Fibroblast of lung (primary cell): ENCODE measurements around the gene BBIP1. TPM values are rescaled to one million over a fixed set of nuclear protein-coding genes. Genes with fewer than 3 reads are reported as not detected.

Source experiments
- DNase-seq, 2 donors: peaks; one replicate each; pipeline versions ENCODE4 v3.0.0 to v3.0.0-alpha.2; 2010; ENCODE audit warnings: low read depth in 2 of 2
- H2AFZ ChIP-seq: 2 replicates; pipeline ENCODE4 v1.5.1; 2012; ENCODE audit warnings: low read length, control low read depth, inconsistent platforms
- H3K27ac ChIP-seq: 2 replicates; pipeline ENCODE4 v1.5.1; 2011; ENCODE audit warnings: low read length, control low read depth; ENCODE audit not compliant: insufficient read depth
- H3K27me3 ChIP-seq: 2 replicates; pipeline ENCODE4 v1.5.1; 2011; ENCODE audit warnings: mild to moderate bottlenecking, low read length; ENCODE audit not compliant: control insufficient read depth, insufficient read depth
- H3K36me3 ChIP-seq: 2 replicates; pipeline ENCODE4 v1.5.1; 2011; ENCODE audit warnings: low read length; ENCODE audit not compliant: control insufficient read depth, insufficient read depth
- H3K4me1 ChIP-seq: 2 replicates; pipeline ENCODE4 v1.5.1; 2011; ENCODE audit warnings: low read length; ENCODE audit not compliant: control insufficient read depth, insufficient read depth; ENCODE audit errors: extremely low read depth
- H3K4me2 ChIP-seq: 2 replicates; pipeline ENCODE4 v1.5.1; 2011; ENCODE audit warnings: low read length, control low read depth; ENCODE audit not compliant: insufficient read depth; ENCODE audit errors: extremely low read depth
- H3K4me3 ChIP-seq, 4 experiments: fragments of 200-600 bp in 1 of 4; sonication (generic) in 1 of 4; replicated peaks in 1 of 4; 2 replicates each; pipeline ENCODE4 v1.5.1; 2011 to 2016; ENCODE audit warnings: low read length in 4 of 4, low read depth in 3 of 4, mild to moderate bottlenecking in 3 of 4, control low read depth in 2 of 4, inconsistent platforms in 1 of 4, mixed read lengths in 1 of 4; ENCODE audit not compliant: insufficient read depth in 1 of 4; ENCODE audit errors: control extremely low read depth in 1 of 4
- H3K79me2 ChIP-seq: 2 replicates; pipeline ENCODE4 v1.5.1; 2012; ENCODE audit warnings: mild to moderate bottlenecking, low read length, inconsistent platforms; ENCODE audit not compliant: control insufficient read depth, insufficient read depth
- H3K9ac ChIP-seq: 2 replicates; pipeline ENCODE4 v1.5.1; 2011; ENCODE audit warnings: mild to moderate bottlenecking, low read length, control low read depth; ENCODE audit not compliant: insufficient read depth
- H3K9me3 ChIP-seq: 2 replicates; pipeline ENCODE4 v1.5.1; 2012; ENCODE audit warnings: low read depth, low read length; ENCODE audit not compliant: control insufficient read depth, insufficient read depth
- H4K20me1 ChIP-seq: 2 replicates; pipeline ENCODE4 v1.5.1; 2011; ENCODE audit warnings: low read length; ENCODE audit not compliant: control insufficient read depth, insufficient read depth; ENCODE audit errors: extremely low read depth
- CTCF ChIP-seq, 2 donors: IDR thresholded peaks in 1 of 2; conservative IDR thresholded peaks in 1 of 2; 1 replicate in 1 of 2; 2 replicates in 1 of 2; pipeline ENCODE4 v1.5.1; 2011 to 2012; ENCODE audit warnings: low read length in 2 of 2, control low read depth in 1 of 2, inconsistent platforms in 1 of 2, low read depth in 1 of 2, mild to moderate bottlenecking in 1 of 2
- EZH2 ChIP-seq: IDR thresholded peaks from 2 replicates; pipeline ENCODE4 v1.5.1; 2012; ENCODE audit warnings: low read length, control low read depth, mild to moderate bottlenecking; ENCODE audit errors: missing control alignments
- polyA plus RNA-seq, 2 donors: library from polyadenylated mRNA; depleted of rRNA in 1 of 2; stranded (reverse) in 1 of 2; unstranded in 1 of 2; fragments of >200 nt; gene quantifications; 2 replicates each; pipeline ENCODE4 v1.2.1, GENCODE V29; 2011 to 2012; ENCODE audit warnings: missing spikeins in 1 of 2
- total RNA-seq: library from RNA; depleted of rRNA; stranded (reverse); fragments of >200 nt; gene quantifications from 2 replicates; pipeline ENCODE4 v1.2.1, GENCODE V29; 2014

The BBIP1 gene
- total and polyA plus RNA-seq, 2 donors (not counting 1 experiment from before 2014, with no cell fraction given), result 30.1 to 31.7 TPM

GRCh38 chr10:110959379-110960332 lies 40.7 kb upstream of the BBIP1 start:
- Histone ChIP-seq H3K4me2 (peak overlapping the region; percentile 17), H4K20me1 (no peaks in the 10 kb centered on the region), H3K79me2 (peaks cover 38% of the 10 kb centered on the region), H3K36me3 (no peaks in the 10 kb centered on the region), H3K4me1 (no peaks in the 10 kb centered on the region), H3K27me3 (no peaks in the 10 kb centered on the region), H3K27ac (no peak overlapping the region), H3K4me3 (no peak overlapping the region), H3K9me3 (no peaks in the 10 kb centered on the region), H3K9ac (no peak overlapping the region), H2AFZ (no peak overlapping the region)
- TF ChIP-seq CTCF (conservative IDR thresholded peaks at IDR 0.05 in 1 of 2, IDR thresholded peaks at IDR 0.05 in 1 of 2; ENCODE audit: low read depth in 1 of 2, low read length in 2 of 2), result no peak
- no peak for TF ChIP-seq EZH2
- peak in 1 of 2 donors; percentile 31 for DNase-seq

- H3K4me3 ChIP-seq, result no peak overlapping the region
These were observed 38.6 kb upstream of the BBIP1 start for GRCh38 chr10:110957606-110958005.

More at GRCh38 chr10:110957606-110958005, 38.6 kb upstream of the BBIP1 start:
- Histone ChIP-seq H4K20me1 (no peaks in the 10 kb centered on the region), H3K36me3 (no peaks in the 10 kb centered on the region), H3K4me2 (no peak overlapping the region), H3K9ac (no peak overlapping the region), H3K27me3 (no peaks in the 10 kb centered on the region), H3K27ac (no peak overlapping the region), H2AFZ (no peak overlapping the region), H3K9me3 (no peaks in the 10 kb centered on the region), H3K4me1 (no peaks in the 10 kb centered on the region), H3K79me2 (peaks cover 30% of the 10 kb centered on the region)
- no peak for DNase-seq
- TF ChIP-seq EZH2, result no peak
- TF ChIP-seq CTCF (conservative IDR thresholded peaks at IDR 0.05 in 1 of 2, IDR thresholded peaks at IDR 0.05 in 1 of 2; ENCODE audit: low read depth in 1 of 2, low read length in 2 of 2), result no peak
